GM10248 (cell line): ENCODE measurements around the gene LPAR2.

Experiments used
- CTCF ChIA-PET: fragments of 300-600 bp; sonication (Branson Sonifier 250); formaldehyde crosslinking; extraction: SDS; loops from one replicate; lab custom pipeline; 2021; ENCODE audit warnings: antibody characterized with exemption; lab: Yijun Ruan, JAX
- POLR2A ChIA-PET: fragments of 350-650 bp; sonication (Branson Sonifier 250); formaldehyde crosslinking; extraction: SDS; loops from one replicate; lab custom pipeline; 2020; ENCODE audit warnings: antibody characterized with exemption; lab: Yijun Ruan, JAX
- DNase-seq: peaks from one replicate; pipeline ENCODE4 v3.0.0; 2012; ENCODE audit errors: extremely low spot score
- CTCF ChIP-seq: IDR thresholded peaks from 2 replicates; pipeline ENCODE4 v1.5.1; 2012; ENCODE audit warnings: mild to moderate bottlenecking, low read depth; ENCODE audit errors: extremely low read depth, missing control alignments, control extremely low read depth

Gene LPAR2

GRCh38 chr19:19652482-19653295 lies 24.7 kb upstream of the LPAR2 start:
- CTCF ChIA-PET = interaction anchor here (1.1 to 1.8 kb wide), 5 partner anchors 8 to 120 kb away, joined by 3 to 7 read pairs (median 7); no protein-coding TSS in a partner anchor
- TF ChIP-seq CTCF = no peak
- POLR2A ChIA-PET = no interaction called here
- no peak for DNase-seq

- TF ChIP-seq CTCF = no peak
- ChIA-PET CTCF (interaction anchor here (0.7 to 3.2 kb wide), 4 partner anchors 10 to 121 kb away, joined by 3 to 16 read pairs (median 4); no protein-coding TSS in a partner anchor), POLR2A (no interaction called here)
- DNase-seq = no peak
Measured at GRCh38 chr19:19651076-19651475, 23.1 kb upstream of the LPAR2 start.

- TF ChIP-seq CTCF = no peak
- DNase-seq = no peak
- ChIA-PET POLR2A (no interaction called here), CTCF (interaction anchor here (1.0 to 3.2 kb wide), 2 partner anchors 11 to 117 kb away, joined by 5 to 16 read pairs; no protein-coding TSS in a partner anchor)
Measured at GRCh38 chr19:19650331-19650730, 22.3 kb upstream of the LPAR2 start.

- TF ChIP-seq CTCF = no peak
- ChIA-PET CTCF (interaction anchor here (1.2 to 3.2 kb wide), 3 partner anchors 13 to 117 kb away, joined by 4 to 16 read pairs (median 6); no protein-coding TSS in a partner anchor), POLR2A (no interaction called here)
- DNase-seq = no peak
Measured at GRCh38 chr19:19649580-19649995, 21.6 kb upstream of the LPAR2 start.

GRCh38 chr19:19649155-19649554 lies 21.1 kb upstream of the LPAR2 start:
- no peak for DNase-seq
- ChIA-PET CTCF (interaction anchor here (0.9 to 3.2 kb wide), 4 partner anchors 13 to 116 kb away, joined by 3 to 16 read pairs (median 5); no protein-coding TSS in a partner anchor), POLR2A (no interaction called here)
- TF ChIP-seq CTCF = no peak

GRCh38 chr19:19647037-19647835 lies 19.2 kb upstream of the LPAR2 start:
- POLR2A ChIA-PET = no interaction called here
- no peak for TF ChIP-seq CTCF
- no peak for DNase-seq
- CTCF ChIA-PET = interaction anchor here (4.5 kb wide), 1 partner anchor 116 kb away, joined by 52 read pairs; no protein-coding TSS in a partner anchor
